ENCODE data around the gene FAM83C.
"Not testable (repeated sequence)": the region's sequence is repeated elsewhere in the genome, so short reads cannot be mapped to it uniquely, and the experiment has no call there.

FAM83C gene

DNA sequence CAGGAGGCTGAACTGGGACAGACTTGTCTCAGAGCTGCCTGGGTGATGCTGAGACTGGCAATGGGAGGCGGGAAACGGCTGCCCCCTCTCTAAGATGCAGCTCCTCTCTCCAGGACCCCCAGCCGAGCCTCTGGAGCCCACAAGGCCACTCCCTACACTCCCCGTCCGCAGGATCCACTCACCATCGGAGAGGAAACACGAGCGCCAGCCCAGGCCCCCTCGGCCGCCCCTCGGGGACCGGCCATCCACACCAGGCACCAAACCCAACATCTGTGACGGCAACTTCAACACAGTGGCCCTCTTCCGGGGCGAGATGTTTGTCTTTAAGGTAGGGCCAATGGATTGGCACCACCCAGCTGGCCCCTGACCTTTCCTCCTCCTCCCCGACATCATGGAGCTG lies 25.1 kb downstream of the FAM83C start:
- no peak for DNase-seq (ENCODE audit: low read depth in 3 of 3)

DNA sequence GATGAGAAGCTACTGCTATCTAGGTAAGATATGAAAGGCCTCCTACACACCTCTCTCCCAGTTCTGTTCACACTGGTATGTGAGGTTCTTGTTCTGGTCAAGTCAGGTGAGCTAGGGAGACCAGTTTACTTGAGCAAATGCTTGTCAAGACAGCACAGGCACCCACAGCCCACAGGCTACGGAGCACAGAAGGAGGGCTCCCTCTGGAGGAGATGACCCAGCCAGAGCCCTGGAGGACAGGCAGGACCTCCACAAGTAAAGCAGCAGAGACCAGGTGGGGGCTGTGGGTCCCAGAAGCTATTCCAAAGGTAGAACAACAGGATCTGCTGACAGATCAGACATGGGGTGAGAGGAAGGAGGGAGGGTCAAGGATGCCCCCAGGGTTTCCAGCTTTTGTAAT lies 27.5 kb downstream of the FAM83C start:
- DNase-seq (ENCODE audit: low read depth in 3 of 3) = no peak

DNA sequence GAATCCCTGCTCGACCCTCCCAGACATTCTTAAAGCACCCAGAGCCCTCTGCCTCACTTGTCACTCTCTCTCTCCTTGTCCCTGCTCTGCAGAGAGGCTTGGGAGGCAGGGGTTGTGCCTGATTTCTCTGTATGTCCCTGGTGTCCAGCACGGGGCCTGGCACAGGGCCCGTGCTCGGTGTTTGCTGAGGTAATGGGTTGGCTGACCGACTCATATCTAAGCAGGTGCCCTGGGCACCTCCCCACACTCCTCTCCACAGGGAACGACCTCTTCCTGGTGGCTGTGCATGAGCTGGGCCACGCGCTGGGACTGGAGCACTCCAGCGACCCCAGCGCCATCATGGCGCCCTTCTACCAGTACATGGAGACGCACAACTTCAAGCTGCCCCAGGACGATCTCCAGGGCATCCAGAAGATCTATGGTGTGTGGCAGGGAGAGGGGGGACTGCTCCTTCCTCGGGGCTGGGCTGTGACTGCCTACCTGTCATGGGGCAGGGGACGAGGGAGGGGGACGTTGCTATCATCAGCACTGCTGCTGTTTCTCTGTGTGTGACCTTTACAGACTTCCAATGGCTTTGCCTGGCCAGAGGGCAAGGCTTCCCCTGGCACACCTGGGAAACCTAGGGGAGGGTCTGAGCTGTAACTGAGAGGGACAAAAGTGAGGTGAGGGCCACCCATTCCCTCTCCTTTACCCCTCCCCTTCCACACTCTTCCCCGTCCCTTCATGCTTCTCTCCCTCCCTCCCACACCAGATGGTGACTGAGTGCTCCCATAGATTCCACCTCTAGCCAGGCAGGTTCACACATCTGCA lies 28.5 kb downstream of the FAM83C start:
- DNase-seq (ENCODE audit: low read depth in 3 of 3) = no peak

DNA sequence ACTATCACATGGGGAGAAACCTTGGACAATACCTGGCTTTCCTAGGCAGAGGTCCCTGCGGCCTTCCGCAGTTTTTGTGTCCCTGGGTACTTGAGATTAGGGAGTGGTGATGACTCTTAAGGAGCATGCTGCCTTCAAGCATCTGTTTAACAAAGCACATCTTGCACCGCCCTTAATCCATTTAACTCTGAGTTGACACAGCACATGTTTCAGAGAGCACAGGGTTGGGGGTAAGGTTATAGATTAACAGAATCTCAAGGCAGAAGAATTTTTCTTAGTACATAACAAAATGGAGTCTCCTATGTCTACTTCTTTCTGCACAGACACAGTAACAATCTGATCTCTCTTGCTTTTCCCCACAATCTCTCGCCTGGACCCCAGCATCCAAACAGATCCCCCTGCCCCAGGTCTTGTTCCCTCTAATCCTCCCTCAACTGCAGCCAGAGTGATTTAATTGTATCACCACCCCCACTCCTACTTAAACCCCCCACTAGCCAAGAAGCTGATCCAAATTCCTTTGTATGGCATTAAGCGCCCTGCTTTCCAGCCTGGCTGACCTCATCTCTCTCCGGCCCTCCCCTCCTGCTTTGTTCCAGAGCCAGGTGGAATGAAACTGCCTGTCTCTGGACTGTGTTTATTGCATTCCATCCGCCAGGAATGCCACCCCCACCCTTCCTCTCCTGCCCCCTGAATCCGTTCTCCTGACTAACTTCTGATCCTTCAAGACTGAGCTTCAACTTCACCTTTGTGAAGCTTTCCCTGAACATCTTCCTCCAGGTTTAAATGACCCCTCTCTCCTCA lies 29.3 kb downstream of the FAM83C start:
- not testable (repeated sequence) for DNase-seq (ENCODE audit: low read depth in 3 of 3)

DNA sequence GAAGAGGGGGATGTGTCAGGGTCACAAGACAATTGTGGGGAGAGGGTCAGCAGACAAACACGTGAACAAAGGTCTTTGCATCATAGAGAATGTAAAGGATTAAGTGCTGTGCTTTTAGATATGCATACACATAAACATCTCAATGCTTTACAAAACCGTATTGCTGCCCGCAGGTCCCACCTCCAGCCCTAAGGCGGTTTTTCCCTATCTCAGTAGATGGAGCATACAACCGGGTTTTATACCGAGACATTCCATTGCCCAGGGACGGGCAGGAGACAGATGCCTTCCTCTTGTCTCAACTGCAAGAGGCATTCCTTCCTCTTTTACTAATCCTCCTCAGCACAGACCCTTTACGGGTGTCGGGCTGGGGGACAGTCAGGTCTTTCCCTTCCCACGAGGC lies 29.9 kb downstream of the FAM83C start:
- DNase-seq (ENCODE audit: low read depth in 3 of 3) = not testable (repeated sequence)

DNA sequence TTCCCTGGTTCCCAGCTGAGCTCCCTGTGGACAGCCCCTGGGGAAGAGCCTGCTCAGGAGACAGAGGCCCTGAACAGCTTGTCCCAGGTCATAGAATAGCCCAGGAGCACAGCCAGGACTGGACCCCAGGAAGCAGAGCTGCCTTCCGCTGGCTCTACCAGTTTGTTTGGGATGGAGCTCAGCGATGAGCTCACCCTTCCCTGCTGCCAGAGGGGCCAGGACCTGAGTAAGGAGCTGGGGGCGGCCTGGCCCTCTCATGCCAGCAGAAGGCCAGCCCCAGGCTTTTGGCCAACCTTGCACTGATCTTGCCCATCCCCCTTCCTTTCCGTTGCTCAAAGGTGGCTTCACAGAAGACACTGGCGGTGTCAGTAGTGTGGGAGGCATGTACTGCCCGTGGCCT lies 31.8 kb downstream of the FAM83C start:
- DNase-seq (ENCODE audit: low read depth in 3 of 3) = no peak

DNA sequence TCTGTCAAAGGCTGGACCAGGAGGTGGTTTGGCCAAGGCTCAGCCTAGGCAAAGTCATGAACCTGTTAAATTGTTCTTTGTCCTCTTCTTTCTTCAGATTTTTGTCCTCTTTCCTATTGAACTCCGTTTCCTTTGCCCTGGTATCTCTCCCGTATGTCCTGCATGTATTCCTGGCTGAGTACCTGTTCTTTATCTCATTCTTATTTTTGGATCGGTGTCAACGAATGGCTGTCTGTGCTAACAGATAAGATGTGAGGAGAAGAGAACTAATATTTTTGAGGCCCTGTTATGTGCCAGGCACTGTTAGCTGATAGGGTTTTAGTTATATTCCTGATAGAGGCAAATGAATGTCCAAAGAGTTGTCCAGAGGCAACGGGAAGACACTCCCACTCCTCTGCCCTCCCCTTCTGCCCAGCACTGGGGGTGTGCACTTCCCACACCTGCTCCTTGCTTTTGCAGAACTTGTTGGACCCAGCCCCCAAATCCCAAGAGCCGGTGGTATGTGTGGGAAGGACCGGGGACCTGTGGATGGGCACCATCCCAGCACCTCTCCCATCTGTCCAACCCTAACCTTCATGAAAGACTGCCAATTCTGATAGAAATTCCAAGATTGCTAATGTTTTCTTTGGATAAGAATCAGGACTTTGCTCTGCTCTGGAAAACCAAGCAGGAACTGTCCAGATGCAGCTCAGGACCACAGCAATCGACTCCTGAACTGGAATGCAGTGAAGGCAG lies 34.9 kb downstream of the FAM83C start:
- no peak for DNase-seq (ENCODE audit: low read depth in 3 of 3)

DNA sequence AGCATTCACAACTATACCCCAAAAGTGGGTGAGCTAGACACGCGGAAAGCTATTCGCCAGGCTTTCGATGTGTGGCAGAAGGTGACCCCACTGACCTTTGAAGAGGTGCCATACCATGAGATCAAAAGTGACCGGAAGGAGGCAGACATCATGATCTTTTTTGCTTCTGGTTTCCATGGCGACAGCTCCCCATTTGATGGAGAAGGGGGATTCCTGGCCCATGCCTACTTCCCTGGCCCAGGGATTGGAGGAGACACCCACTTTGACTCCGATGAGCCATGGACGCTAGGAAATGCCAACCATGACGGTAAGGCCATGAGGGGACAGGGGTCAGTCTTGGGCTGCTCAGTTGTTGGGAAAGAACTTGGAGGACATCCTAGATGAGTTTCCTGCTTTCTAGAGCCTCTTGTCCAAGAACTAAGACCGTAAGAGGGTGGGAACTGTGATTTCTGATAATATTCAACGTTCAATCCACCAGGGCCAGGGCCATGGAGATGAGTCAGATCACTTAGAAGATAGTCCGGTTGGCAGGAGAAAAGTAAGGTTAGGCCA lies 37.7 kb downstream of the FAM83C start:
- DNase-seq (ENCODE audit: low read depth in 3 of 3) = no peak

DNA sequence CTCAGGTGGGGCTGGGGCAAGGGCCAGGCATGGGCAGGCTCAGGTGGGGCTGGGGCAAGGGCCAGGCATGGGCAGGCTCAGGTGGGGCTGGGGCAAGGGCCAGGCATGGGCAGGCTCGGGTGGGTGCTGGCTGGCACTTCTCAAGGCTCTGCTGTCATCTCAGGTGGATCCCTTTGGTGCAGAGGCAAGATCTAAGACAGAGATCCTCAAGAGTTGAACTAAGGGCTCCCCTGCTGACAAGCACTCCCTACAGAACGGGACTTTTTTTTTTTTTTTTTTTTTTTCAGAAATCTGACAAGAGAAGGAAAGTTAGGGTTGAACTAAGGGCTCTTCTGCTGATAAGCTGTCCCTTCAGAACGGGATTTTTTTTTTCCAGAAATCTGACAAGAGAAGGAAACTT lies 39.2 kb downstream of the FAM83C start:
- DNase-seq (ENCODE audit: low read depth in 3 of 3) = no peak

DNA sequence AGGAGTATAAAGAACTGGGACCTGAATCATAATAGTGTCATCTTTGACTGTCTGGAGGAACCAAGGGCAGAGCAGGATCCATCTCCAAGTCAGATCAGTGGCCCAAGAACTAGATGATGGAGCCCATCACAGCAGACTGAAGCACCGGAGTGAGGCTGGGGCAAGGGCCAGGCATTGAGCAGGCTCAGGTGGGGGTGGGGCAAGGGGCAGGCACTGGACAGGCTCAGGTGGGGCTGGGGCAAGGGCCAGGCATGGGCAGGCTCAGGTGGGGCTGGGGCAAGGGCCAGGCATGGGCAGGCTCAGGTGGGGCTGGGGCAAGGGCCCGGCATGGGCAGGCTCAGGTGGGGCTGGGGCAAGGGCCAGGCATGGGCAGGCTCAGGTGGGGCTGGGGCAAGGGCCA lies 39.6 kb downstream of the FAM83C start:
- not testable (repeated sequence) for DNase-seq (ENCODE audit: low read depth in 3 of 3)

DNA sequence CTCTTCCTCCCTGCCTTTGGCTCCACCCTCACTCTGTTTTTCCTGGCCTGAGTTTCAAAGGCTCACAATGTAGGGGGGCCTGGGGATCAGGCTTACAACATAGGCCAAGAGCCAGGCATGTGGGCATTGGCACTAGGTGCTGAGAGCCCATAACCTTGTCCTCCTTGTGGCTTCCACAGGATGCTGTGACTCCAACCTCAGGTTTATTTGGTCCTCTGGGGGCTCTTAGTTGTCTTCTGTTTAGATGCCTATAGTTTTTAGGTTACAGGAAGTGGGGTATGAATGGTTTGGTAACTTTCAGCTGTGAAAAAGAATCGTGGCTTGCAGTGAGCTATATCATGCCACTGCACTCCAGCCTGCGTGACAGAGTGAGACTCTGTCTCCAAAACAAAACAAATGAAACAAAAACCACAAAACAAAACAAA lies 40.2 kb downstream of the FAM83C start:
- no peak for DNase-seq (ENCODE audit: low read depth in 3 of 3)

DNA sequence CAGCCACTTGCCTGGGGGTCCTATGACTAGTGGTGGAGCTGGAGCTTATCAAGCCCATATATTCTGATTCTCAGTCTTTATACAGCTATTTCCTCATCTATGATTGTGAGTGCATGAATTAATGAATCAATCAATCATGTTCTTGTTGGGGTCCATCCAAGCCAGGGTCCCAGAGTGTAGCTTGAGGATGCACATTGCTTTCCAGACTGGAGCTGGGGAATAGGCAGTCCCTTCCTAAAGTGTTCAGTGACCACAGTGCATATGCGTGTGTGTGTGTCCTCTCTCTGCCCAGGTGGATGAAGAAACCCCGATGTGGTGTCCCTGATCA lies 40.6 kb downstream of the FAM83C start:
- no peak for DNase-seq (ENCODE audit: low read depth in 3 of 3)

DNA sequence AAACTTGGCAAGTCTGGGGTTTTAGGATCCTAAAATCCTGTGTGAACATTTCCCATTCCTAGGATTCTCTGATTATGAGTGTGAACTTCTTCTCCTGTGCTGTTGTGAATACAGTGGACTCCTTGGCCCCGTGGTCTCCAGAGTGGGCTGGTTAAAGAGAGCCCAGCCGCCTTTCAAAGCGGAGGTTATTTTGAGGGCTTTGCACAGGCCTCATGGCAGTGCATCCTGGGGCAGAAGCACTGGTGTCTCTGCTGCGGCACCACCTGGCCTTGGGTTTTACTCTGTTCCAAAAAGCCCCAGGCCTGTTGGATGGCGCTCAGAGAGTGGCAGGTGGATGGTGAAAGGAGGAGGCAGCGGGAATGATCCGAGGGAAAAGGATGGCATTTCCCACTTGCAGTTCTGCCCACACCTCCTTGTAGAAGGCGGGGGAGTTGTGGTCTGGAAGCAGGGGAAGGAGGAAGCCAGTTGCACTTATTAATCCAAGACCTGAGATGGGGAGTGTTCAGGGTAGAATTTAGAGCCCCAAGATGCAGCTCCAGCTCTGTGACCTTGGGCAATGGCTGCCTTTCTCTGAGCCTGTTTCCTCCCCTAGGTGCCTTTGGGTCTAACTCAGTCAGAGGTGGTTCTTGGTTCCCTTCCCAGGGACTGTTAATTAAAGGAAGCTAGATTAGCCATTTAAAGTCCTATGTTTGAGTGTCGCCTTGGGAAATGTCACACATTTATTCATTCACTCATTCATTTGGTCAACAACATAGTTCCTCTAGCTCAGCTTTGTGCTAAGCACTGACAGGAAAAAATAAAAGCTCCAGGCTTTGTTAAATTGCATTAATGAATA lies 43.4 kb downstream of the FAM83C start:
- DNase-seq (ENCODE audit: low read depth in 3 of 3) = no peak

DNA sequence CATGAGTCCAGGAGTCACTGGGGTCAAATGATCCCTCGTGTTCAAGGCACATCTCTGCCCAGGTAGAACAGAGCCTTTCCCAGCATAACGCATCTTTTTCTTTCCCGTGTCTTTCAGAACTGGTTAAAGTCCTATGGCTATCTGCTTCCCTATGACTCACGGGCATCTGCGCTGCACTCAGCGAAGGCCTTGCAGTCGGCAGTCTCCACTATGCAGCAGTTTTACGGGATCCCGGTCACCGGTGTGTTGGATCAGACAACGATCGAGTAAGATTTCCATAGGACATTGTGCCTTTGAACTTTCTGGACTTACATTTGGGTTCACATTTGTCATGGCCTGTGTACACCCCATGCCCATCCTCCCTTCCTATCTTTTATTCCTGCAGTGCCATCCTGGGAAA lies 45.5 kb downstream of the FAM83C start:
- DNase-seq (ENCODE audit: low read depth in 3 of 3) = no peak

DNA sequence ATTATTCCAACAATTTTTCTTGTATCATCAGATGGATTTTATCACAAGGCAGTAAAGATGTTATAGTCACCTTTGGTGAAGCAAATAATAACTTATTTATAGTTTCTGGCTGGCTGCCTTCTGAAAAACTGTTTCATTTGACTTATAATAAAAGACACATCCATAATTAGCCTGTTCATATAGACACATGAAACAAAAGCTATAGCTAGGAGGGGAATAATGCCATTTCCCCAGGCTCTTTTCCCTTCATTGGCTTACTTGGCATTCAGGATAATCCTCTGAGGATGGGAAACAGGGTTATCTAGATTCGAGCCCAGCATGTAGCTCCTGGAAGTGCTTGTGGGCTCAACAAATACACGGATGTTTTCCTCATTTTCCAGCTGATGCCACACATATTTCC lies 48.2 kb downstream of the FAM83C start:
- DNase-seq (ENCODE audit: low read depth in 3 of 3) = no peak

DNA sequence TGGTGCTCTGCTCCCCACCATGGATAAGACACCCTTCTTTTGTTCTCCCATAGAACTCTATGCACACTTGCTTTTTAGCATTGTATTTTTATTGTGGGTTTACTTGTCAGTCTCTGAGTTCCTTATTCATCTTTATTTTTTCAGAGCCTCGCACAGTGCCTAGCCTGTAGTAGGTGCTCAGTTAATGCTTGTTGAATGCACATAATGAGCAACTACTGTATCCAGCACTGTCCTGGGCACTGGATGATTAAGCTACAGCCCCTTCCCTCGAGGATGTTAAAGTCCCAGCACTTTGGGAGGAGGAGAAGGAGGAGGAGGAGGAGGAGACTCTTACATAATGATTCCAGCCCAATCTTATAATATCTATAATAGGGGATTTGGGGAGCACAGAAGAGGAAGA lies 48.9 kb downstream of the FAM83C start:
- DNase-seq (ENCODE audit: low read depth in 3 of 3) = no peak

DNA sequence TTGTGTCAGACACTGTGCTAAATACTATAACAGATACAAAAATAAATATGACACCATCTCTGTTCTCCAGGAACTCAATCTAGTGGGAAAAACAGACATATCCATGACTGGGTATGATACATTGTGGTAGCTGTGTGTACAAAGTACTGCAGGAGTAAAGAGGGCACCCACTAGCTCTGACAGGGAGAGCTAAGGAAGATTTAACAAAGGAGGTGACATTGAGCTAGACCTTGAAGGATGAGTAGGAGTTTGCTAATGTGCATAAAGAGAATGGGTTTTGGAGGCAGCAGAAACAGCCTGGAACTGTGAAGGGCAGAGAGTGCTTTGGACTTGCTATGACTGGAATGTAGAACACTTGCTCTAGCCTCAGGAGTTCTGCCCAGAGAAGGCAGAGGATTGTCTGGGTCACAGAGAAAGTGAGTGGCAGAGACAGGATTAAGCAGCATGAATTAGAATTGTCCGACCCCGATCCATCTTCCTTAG lies 51.4 kb downstream of the FAM83C start:
- DNase-seq (ENCODE audit: low read depth in 3 of 3) = no peak

DNA sequence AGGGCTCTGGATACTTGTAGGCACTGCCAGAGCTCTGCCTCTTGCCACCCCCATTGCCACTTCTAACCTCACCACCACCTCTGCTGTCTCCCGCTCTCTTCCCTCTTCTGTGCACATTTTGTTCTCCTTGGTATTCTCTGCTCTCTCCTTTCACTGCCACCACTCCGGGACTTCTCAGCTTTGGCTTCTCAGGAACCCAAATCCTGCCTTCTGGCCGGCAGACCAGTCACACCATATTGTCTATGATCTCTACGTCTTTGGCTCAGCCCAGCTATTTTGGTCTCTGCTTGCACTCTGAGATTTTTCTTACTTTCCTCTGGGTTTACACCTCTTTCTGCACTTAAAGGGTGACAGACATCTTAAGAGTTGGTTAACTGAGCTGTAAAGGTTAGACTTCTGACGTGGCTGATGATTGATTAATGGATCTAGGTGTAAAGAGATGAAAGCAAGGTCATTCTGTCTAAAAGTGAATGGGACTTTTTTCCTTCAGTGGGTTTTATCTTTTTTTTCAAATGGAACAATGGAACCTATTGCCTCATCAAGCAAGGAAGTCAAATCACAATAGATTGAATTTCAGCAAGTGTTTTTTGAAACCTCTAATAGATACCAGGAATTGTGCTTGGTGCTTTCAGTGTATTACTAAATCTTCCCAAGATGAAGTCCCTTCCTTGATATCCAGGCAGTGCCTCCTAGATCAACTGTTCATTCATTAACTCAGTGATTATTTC lies 52.0 kb downstream of the FAM83C start:
- DNase-seq (ENCODE audit: low read depth in 3 of 3) = no peak

DNA sequence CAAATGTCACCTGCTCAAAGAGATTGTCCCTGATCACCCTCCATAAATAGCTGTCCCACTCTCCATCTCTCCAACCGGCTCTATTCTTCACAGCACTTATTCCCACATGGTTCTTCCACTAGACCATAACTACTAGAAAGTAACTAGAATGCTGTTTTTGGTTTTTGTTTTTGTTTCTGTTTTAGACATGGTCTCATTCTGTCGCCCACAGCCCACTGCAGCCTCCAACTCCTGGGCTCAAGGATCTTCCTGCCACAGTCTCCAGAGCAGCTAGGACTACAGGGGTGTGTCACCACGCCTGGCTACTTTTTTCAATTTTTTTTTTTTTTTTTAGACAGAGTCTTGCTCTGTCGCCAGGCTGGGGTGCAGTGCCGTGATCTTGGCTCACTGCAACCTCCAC lies 53.5 kb downstream of the FAM83C start:
- DNase-seq (ENCODE audit: low read depth in 3 of 3) = no peak

DNA sequence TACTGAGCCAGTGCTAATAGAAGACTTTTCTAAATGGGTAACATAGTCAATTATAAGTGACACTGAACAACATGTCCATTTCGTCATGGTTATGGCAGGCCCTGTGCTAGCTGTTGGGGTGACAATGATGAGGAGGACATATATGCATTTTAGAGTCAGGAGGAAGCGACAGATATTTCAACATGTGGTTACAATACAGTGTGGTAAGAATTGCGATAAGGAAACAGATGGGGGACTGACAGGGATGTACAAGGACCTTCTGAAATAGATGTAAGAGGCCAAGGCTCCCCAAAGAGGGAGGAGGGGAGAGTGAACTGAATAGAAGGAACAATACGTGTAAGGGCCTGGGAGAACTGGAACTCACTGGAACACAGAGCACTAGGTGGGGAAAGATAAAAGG lies 54.1 kb downstream of the FAM83C start:
- DNase-seq (ENCODE audit: low read depth in 3 of 3) = no peak

DNA sequence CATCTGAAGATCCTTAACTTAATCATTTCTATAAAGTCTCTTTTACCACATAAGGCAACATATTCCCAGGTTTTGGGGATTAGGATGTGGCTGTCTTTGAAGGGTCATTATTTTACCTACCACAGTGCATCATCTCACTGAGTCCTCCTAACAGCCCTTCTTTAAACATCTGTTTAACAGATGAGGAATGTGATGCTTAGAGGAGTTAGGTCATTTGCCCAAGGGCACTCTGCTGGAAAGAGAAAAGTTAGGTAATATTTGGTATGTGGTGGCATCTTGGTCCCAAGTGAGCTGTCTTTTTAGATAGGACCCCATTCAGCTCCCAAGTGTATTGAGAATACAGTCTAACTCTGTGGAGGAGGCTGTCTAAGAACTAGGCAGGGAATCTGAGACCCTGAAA lies 54.7 kb downstream of the FAM83C start:
- no peak for DNase-seq (ENCODE audit: low read depth in 3 of 3)
